Activated CD4-positive, alpha-beta memory T cell treated with anti-CD3 and anti-CD28 coated beads, Interleukin-2, amount 10 ng/mL, durations not matched to agents 7 days and 5 days (primary cell): Measurements from ENCODE around the gene CCDC85B. TPM values are rescaled to one million over a fixed set of nuclear protein-coding genes. Genes with fewer than 3 reads are reported as not detected.

ENCODE experiments used
- CTCF ChIA-PET: fragments of 350-600 bp; sonication (Branson Sonifier 250); formaldehyde crosslinking; loops from one replicate; lab custom pipeline; 2021; ENCODE audit warnings: antibody characterized with exemption, inconsistent platforms; lab: Charles Lee
- POLR2A ChIA-PET: fragments of 350-600 bp; sonication (Branson Sonifier 250); formaldehyde crosslinking; loops from one replicate; lab custom pipeline; 2021; ENCODE audit warnings: antibody characterized with exemption; lab: Charles Lee
- DNase-seq: peaks from one replicate; pipeline ENCODE4 v3.0.0-alpha.2; 2020
- H3K27ac Mint-ChIP-seq: one replicate; pipeline ENCODE4 v1.8.0; 2021; ENCODE audit warnings: mild to moderate bottlenecking, mixed read lengths
- H3K27me3 Mint-ChIP-seq: one replicate; pipeline ENCODE4 v1.8.0; 2021; ENCODE audit warnings: mixed read lengths
- H3K36me3 Mint-ChIP-seq: one replicate; pipeline ENCODE4 v1.8.0; 2021; ENCODE audit warnings: low read depth, mixed read lengths
- H3K4me1 Mint-ChIP-seq: one replicate; pipeline ENCODE4 v1.8.0; 2021; ENCODE audit warnings: mixed read lengths
- H3K4me3 Mint-ChIP-seq: one replicate; pipeline ENCODE4 v1.8.0; 2021; ENCODE audit warnings: mild to moderate bottlenecking, mixed read lengths
- H3K9me3 Mint-ChIP-seq: one replicate; pipeline ENCODE4 v1.8.0; 2021; ENCODE audit warnings: mixed read lengths
- total RNA-seq, 2 experiments: library from RNA; stranded (reverse); gene quantifications; one replicate each; pipeline ENCODE4 v1.2.3, GENCODE V29; 2021

Gene CCDC85B
- total RNA-seq, 2 experiments from 2014 or later: 53.2 to 55.8 TPM

DNA sequence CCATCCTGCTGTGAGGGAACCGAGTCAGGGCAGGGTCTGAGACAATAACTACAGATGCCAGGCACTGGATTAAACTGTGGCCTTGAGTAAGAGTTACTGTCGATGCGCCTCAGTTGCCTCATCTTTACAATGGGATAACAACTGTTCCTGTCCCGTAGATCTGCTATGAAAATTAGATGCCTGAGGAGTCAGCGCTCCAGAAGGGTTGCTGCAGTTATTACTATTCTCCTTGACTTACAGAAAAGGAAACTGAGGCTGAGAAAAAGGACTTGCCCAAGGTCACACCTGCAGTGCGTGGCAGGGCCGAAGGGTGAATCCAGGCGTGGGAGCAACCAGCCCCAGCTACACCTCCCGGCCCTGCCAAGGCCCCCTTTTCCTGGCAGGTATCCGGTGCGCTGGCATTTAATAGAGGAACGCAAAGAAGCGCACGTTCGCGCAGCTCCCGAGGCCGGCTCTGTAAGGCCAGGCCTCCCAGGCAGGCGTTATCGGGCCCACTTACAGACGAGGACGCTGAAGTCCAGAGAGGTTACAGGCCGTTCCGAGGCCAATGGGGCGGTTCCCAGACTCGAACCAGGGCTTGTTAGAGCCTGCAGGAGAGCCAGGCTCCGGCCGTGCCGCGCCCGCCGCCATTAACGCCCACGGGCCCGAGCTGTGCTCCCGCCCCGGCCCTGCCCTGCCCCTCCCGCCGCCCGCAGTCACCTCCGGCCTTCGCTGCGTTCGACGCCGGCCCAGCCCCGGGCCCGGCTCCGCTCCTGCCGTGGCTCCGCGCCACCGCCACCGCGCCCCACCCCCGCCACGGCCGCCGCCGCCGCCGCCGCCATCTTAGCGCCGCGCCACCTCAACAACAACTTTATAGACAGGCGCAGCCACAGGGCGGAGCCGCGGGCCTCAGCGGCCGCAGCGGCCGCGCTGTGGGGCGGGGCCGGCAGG lies 28.0 kb downstream of the CCDC85B start, which contains the start of gene C11orf68:
Gene C11orf68, minus strand, starts transcription at position 852 of the 930 bp plus-strand sequence. Its CDS starts 31 bp downstream, at position 821.
- ChIA-PET POLR2A (interaction anchor here (0.8 to 3.6 kb wide), 17 partner anchors 9 to 84 kb away, joined by 3 to 50 read pairs (median 8); partner anchors contain the start of genes BANF1, CCDC85B, CFL1 and FIBP), CTCF (interaction anchor here (1.2 to 2.8 kb wide), 6 partner anchors 17 to 68 kb away, joined by 3 to 11 read pairs (median 6); partner anchors contain the start of genes CCDC85B, FIBP and MUS81)

DNA sequence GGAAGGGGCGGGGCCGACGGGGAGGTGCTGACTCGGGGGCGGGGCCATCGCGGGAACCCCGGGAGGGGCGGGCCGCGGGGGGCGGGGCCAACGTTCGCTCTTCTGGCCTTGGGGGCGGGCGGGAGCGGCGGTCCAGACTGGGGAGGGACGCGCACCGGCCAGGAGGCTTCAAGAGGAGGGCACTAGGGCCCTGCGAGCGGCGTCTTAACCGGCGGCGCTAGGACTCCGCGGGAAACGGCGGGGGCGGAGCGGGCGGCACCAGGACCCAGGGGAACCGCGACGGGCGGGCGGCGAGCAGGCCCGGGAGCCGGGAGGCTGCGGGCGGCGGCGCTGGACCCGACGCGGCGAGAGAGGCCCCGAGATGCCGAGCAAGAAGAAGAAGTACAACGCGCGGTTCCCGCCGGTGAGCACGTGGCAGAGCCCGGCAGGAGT lies 28.7 kb downstream of the CCDC85B start, which contains the start of gene DRAP1:
Gene DRAP1, plus strand, starts transcription at position 286 of the 432 bp plus-strand sequence. Its CDS starts 76 bp downstream, at position 362.
- Mint-ChIP-seq H3K9me3 (no peaks in the 10 kb centered on the region), H3K4me1 (peaks cover 42% of the 10 kb centered on the region), H3K27me3 (no peaks in the 10 kb centered on the region), H3K36me3 (peaks cover 30% of the 10 kb centered on the region), H3K27ac (peak within 1 kb of the TSS; percentile 87), H3K4me3 (peak within 1 kb of the TSS; percentile 93)
- peak; percentile 99 for DNase-seq
- ChIA-PET POLR2A (interaction anchor here (1.0 to 3.6 kb wide), 19 partner anchors 9 to 61 kb away, joined by 3 to 50 read pairs (median 8); partner anchors contain the start of genes CCDC85B, CFL1, FIBP and FOSL1), CTCF (interaction anchor here (1.4 to 2.8 kb wide), 5 partner anchors 13 to 60 kb away, joined by 3 to 11 read pairs (median 7); partner anchors contain the start of genes CCDC85B, FIBP and MUS81)

More for the DNA sequence above, 28.0 kb downstream of the CCDC85B start, which contains the start of gene C11orf68:
- peaks cover 42% of the 10 kb centered on the region for H3K4me1 Mint-ChIP-seq
- H3K4me3 Mint-ChIP-seq: peak within 1 kb of the TSS; percentile 93
- H3K27ac Mint-ChIP-seq: peak within 1 kb of the TSS; percentile 87
- no peaks in the 10 kb centered on the region for H3K9me3 Mint-ChIP-seq
- DNase-seq: no peak
- peaks cover 30% of the 10 kb centered on the region for H3K36me3 Mint-ChIP-seq
- no peaks in the 10 kb centered on the region for H3K27me3 Mint-ChIP-seq

DNA sequence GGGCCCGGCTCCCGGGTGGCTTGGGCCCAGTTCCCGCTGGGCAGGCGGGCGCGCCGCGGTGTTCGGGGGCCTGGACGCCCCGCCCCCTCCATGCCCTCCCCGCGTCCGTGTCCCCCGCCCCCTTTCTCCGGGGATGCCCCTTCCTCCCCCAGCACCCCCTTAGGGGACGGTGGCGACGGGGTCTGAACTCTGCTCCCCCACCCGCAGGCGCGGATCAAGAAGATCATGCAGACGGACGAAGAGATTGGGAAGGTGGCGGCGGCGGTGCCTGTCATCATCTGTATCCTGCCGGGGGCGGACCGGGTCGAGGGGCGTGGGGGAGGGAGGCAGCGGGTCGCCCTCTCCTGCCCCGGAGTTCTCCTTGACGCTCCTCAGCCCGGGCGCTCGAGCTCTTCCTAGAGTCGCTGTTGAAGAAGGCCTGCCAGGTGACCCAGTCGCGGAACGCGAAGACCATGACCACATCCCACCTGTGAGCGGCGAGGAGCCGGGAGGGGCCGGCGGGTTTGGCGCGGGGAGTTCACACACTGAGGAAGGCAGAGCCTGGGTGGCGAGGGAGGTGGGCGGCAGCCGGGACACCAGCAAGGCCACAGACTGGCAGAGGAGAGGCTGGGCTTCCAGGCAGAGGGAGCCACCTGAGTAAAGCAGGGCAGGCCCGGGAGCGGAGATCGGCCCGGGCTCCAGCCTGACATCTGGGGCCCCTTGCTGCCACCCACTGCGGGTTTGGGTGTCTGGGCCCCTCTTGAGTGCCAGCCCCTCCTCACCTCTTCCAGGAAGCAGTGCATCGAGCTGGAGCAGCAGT lies 29.3 kb downstream of the CCDC85B start:
- Mint-ChIP-seq H3K36me3 (peaks cover 30% of the 10 kb centered on the region), H3K4me3 (peak overlapping the region; percentile 93), H3K9me3 (no peaks in the 10 kb centered on the region), H3K27ac (peak overlapping the region; percentile 87), H3K4me1 (peaks cover 39% of the 10 kb centered on the region), H3K27me3 (no peaks in the 10 kb centered on the region)
- ChIA-PET POLR2A (interaction anchor here (1.4 to 3.6 kb wide), 8 partner anchors 8 to 61 kb away, joined by 5 to 41 read pairs (median 12); partner anchors contain the start of genes CCDC85B, CFL1, FIBP and FOSL1), CTCF (interaction anchor here (1.4 to 2.8 kb wide), 2 partner anchors 13 to 35 kb away, joined by 3 to 9 read pairs; no protein-coding TSS in a partner anchor)
- DNase-seq: peak; percentile 66

DNA sequence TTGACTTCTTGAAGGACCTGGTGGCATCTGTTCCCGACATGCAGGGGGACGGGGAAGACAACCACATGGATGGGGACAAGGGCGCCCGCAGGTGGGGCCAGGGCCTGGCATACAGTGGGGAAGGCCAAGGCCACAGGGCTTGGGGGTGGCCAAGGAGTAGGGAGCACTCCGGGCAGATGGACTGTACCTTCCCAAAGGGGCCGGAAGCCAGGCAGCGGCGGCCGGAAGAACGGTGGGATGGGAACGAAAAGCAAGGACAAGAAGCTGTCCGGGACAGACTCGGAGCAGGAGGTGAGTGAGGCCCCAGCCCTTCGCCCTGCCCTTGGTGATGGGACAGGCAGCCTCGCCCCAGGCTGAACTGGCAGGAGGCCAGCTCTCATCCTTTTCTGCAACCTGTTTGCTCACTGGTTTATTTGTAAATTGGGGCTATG lies 29.9 kb downstream of the CCDC85B start:
- no peaks in the 10 kb centered on the region for H3K9me3 Mint-ChIP-seq
- H3K27me3 Mint-ChIP-seq: no peaks in the 10 kb centered on the region
- H3K36me3 Mint-ChIP-seq: peaks cover 30% of the 10 kb centered on the region
- CTCF ChIA-PET: interaction anchor here (1.4 to 2.8 kb wide), 2 partner anchors 12 to 36 kb away, joined by 3 to 9 read pairs; no protein-coding TSS in a partner anchor
- H3K4me3 Mint-ChIP-seq: peak overlapping the region; percentile 93
- H3K4me1 Mint-ChIP-seq: peaks cover 35% of the 10 kb centered on the region
- peak overlapping the region; percentile 87 for H3K27ac Mint-ChIP-seq
- DNase-seq: no peak
- POLR2A ChIA-PET: interaction anchor here (1.4 to 3.6 kb wide), 8 partner anchors 7 to 62 kb away, joined by 5 to 41 read pairs (median 12); partner anchors contain the start of genes CCDC85B, CFL1, FIBP and FOSL1

DNA sequence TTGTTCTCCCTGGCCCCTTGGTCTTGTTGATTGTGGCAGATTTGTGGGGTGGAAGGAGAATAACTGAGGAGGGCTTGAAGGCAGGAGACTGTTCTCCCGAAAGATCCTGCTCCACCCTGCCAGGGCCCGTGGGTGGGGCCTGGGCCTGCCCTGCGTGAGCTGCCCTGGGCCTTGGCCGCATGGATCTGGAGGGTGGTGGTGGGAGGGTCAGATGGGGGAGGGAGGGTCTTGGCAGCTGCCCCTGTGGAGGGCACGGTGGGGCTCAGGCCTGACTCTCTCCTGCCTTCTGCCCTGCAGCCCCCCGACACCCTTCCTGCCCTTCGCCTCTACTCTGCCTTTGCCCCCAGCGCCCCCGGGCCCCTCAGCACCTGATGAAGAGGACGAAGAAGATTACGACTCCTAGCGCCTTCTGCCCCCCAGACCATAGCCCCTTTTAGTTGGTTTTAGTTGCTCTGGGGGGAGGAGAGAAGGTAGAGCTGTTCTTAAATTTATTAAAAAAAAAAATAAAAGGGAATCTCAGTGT lies 30.6 kb downstream of the CCDC85B start:
- no peak for DNase-seq
- peak overlapping the region; percentile 21 for H3K27ac Mint-ChIP-seq

DNA sequence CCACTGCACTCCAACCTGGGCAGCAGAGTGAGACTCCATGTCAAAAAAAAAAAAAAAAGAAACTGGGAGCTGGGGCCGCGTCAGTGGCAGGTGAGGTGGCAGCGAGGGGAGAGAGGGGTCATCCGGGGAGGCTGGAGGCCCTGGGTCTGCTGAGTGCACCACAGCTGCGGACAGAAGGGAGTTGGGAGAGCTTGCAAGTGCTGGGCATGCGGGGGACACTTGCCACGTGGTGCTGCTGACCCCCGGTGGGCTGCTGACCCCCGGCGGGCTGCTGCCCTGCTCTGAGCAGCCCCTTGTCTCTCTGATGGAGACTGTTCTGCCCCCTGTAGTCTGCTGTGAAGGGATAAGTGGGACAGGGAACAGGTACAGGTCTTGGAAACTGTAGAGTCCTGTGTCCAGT lies 31.4 kb downstream of the CCDC85B start:
- Mint-ChIP-seq H3K9me3 (no peaks in the 10 kb centered on the region), H3K4me3 (peak overlapping the region; percentile 32), H3K27ac (no peak overlapping the region), H3K36me3 (peaks cover 28% of the 10 kb centered on the region), H3K4me1 (peaks cover 32% of the 10 kb centered on the region), H3K27me3 (no peaks in the 10 kb centered on the region)
- CTCF ChIA-PET: interaction anchor here (0.8 to 3.5 kb wide), 3 partner anchors 9 to 32 kb away, joined by 3 to 18 read pairs (median 3); partner anchors contain the start of genes CCDC85B and FIBP
- POLR2A ChIA-PET: interaction anchor here (1.4 to 2.9 kb wide), 3 partner anchors 28 to 39 kb away, joined by 5 to 16 read pairs (median 6); partner anchors contain the start of gene CCDC85B
- DNase-seq: no peak

More for the DNA sequence above, 30.6 kb downstream of the CCDC85B start:
- no peaks in the 10 kb centered on the region for H3K27me3 Mint-ChIP-seq
- ChIA-PET CTCF (interaction anchor here (1.1 to 3.5 kb wide), 2 partner anchors 29 to 31 kb away, joined by 3 to 18 read pairs; partner anchors contain the start of genes CCDC85B and FIBP), POLR2A (interaction anchor here (1.8 to 2.9 kb wide), 4 partner anchors 27 to 40 kb away, joined by 6 to 16 read pairs (median 7); partner anchors contain the start of genes CCDC85B and SART1)
- peak overlapping the region; percentile 93 for H3K4me3 Mint-ChIP-seq
- H3K36me3 Mint-ChIP-seq: peaks cover 30% of the 10 kb centered on the region
- H3K4me1 Mint-ChIP-seq: peaks cover 36% of the 10 kb centered on the region
- H3K9me3 Mint-ChIP-seq: no peaks in the 10 kb centered on the region

DNA sequence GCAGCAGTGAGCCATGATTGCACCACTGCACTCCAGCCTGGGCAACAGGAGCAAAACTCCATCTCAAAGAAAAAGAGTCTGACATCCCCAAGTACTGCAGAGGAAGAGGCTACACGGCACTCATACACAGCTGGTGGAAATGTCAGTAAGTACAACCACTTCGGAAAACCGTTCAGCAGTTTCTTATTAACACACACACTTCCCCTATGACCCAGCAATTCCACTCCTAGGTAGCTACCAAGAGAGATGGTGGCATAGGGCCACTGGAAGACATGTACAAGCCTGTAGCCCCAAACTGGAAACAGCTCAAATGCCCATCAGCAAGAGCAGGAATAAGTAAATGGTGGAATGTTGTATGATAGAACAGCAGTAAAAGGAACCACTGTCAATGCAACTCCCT lies 32.1 kb downstream of the CCDC85B start:
- CTCF ChIA-PET: interaction anchor here (0.8 to 3.5 kb wide), 5 partner anchors 9 to 33 kb away, joined by 3 to 18 read pairs (median 3); partner anchors contain the start of genes CCDC85B and FIBP
- H3K4me3 Mint-ChIP-seq: peak overlapping the region; percentile 32
- no peak for DNase-seq
- POLR2A ChIA-PET: interaction anchor here (1.4 to 3.3 kb wide), 3 partner anchors 29 to 38 kb away, joined by 5 to 12 read pairs (median 6); partner anchors contain the start of gene CCDC85B
- H3K27me3 Mint-ChIP-seq: no peaks in the 10 kb centered on the region
- H3K36me3 Mint-ChIP-seq: peaks cover 24% of the 10 kb centered on the region
- H3K27ac Mint-ChIP-seq: no peak overlapping the region
- H3K9me3 Mint-ChIP-seq: no peaks in the 10 kb centered on the region
- H3K4me1 Mint-ChIP-seq: peaks cover 32% of the 10 kb centered on the region

DNA sequence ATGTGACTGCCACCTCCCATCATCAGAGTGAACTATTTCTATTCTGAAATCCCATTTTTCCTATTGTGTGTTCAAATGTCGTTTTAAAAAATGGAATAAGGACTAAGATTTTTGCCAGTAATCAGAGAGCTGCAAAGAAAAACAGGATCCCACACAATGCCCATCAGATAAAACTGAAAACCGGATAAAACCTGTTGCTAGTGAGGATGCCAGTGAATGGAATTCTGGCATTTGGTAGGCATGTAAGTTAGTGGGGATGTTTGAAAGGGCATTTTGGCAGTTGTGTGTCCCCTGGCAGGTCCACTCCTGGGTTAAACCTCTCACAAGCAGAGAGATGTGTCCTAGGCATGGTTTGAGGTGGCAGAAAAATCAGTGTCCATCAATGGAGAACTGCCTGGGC lies 34.9 kb downstream of the CCDC85B start:
- H3K9me3 Mint-ChIP-seq: no peaks in the 10 kb centered on the region
- peak overlapping the region; percentile 5 for H3K27ac Mint-ChIP-seq
- ChIA-PET POLR2A (interaction anchor here (3.3 kb wide), 1 partner anchor 35 kb away, joined by 12 read pairs; the partner anchor contains the start of gene CCDC85B), CTCF (interaction anchor here (0.6 to 1.1 kb wide), 2 partner anchors 13 to 57 kb away, joined by 3 read pairs; no protein-coding TSS in a partner anchor)
- no peaks in the 10 kb centered on the region for H3K27me3 Mint-ChIP-seq
- no peak overlapping the region for H3K4me3 Mint-ChIP-seq
- H3K4me1 Mint-ChIP-seq: peaks cover 41% of the 10 kb centered on the region
- no peak for DNase-seq
- peaks cover 15% of the 10 kb centered on the region for H3K36me3 Mint-ChIP-seq

DNA sequence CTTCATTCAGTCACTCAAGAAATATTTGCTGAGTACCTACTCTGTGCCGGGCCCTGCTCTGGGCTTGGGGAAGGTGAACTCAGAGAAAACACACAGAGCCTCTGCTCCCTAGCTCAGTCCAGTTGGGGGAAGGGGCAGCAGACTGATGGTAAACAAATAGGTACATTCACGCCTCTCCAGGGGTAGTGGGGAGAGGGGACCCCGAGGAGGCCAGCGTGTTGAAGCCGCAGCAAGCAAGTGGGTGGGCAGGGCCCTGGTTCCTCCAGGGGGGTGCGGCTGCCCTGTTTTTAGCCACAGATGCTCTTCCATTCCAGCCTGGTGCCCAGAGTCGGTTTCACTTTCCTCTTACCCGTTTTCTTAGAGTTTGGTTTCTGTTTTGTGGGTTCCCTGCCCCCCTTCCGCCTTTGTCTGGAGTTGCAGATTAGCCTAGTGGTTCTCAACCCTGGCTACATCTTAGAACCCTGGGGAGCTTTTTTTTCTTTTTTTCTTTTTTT lies 37.5 kb downstream of the CCDC85B start:
- Mint-ChIP-seq H3K36me3 (no peaks in the 10 kb centered on the region), H3K27ac (peak overlapping the region; percentile 95), H3K9me3 (no peaks in the 10 kb centered on the region), H3K4me1 (peaks cover 48% of the 10 kb centered on the region), H3K4me3 (peak overlapping the region; percentile 69), H3K27me3 (no peaks in the 10 kb centered on the region)
- ChIA-PET CTCF (interaction anchor here (0.7 to 4.9 kb wide), 9 partner anchors 9 to 1183 kb away, joined by 3 to 43 read pairs (median 3); partner anchors contain the start of genes CCDC85B, FIBP and MUS81), POLR2A (interaction anchor here (0.6 to 3.0 kb wide), 16 partner anchors 9 to 272 kb away, joined by 3 to 35 read pairs (median 5); partner anchors contain the start of genes BANF1, C11orf68, CCDC85B and DRAP1)
- peak; percentile 87 for DNase-seq

DNA sequence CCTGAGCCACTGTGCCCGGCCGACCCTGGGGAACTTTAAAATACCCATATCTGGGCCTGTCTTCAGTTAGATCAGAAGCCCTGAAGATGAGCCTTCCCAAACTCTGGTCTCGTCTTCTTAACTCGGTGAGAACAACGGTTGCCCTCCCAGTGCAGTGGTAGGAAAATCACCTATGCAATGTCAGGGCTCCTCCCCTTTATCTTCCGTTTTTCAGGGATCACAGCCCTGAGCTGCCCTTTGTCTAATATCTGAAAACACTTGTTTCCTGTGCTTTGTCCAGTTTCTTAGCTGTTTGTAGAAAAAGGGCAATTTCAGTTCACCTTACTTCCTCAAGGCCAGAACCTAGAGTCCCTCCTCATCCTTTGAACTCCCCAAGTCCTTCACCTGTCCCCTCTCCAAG lies 38.2 kb downstream of the CCDC85B start:
- Mint-ChIP-seq H3K9me3 (no peaks in the 10 kb centered on the region), H3K36me3 (no peaks in the 10 kb centered on the region), H3K27ac (peak overlapping the region; percentile 95), H3K4me3 (peak overlapping the region; percentile 69), H3K4me1 (peaks cover 48% of the 10 kb centered on the region), H3K27me3 (no peaks in the 10 kb centered on the region)
- POLR2A ChIA-PET: interaction anchor here (0.7 to 3.0 kb wide), 13 partner anchors 9 to 95 kb away, joined by 3 to 35 read pairs (median 5); partner anchors contain the start of genes BANF1, C11orf68, CCDC85B and DRAP1
- DNase-seq: no peak
- CTCF ChIA-PET: interaction anchor here (0.8 to 4.9 kb wide), 5 partner anchors 8 to 69 kb away, joined by 3 to 43 read pairs (median 7); partner anchors contain the start of genes CCDC85B, FIBP and MUS81
